Measurements from ENCODE around the gene GHRL. TPM values are rescaled to one million over a fixed set of nuclear protein-coding genes. Genes with fewer than 3 reads are reported as not detected.

Gene GHRL
- polyA plus RNA-seq, 2 of the 4 experiments (the other 2 are of a cell fraction) = not detected

DNA sequence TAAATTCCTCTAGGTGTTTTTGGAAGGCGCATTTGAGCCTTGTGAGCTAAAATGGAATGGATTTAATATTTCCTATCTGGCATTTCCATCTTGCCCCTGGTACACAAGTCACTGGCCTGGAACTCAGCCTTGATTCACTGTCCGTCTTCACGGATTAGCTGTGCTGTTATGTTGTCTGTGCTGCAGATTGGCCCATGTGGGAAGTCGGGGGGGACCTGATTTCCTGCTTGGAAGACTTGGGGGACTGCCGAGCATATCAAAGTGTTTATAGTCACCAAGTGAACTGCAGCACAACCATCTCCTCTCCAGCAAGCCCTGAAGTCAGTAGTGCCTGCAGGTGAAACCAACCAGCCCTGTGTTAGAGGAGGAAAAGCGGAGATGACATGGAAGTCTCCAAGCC, 12.2 kb downstream of the GHRL start:
- no peak overlapping the region for H3K4me3 ChIP-seq
- no peak for DNase-seq (ENCODE audit: low read depth in 1 of 2, low spot score in 1 of 2)
- H3K4me2 ChIP-seq = no peak overlapping the region
- TF ChIP-seq, protein P1, sequence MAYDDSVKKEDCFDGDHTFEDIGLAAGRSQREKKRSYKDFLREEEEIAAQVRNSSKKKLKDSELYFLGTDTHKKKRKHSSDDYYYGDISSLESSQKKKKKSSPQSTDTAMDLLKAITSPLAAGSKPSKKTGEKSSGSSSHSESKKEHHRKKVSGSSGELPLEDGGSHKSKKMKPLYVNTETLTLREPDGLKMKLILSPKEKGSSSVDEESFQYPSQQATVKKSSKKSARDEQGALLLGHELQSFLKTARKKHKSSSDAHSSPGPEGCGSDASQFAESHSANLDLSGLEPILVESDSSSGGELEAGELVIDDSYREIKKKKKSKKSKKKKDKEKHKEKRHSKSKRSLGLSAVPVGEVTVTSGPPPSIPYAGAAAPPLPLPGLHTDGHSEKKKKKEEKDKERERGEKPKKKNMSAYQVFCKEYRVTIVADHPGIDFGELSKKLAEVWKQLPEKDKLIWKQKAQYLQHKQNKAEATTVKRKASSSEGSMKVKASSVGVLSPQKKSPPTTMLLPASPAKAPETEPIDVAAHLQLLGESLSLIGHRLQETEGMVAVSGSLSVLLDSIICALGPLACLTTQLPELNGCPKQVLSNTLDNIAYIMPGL (CRISPR knock-in tag; IDR thresholded peaks at IDR 0.05; ENCODE audit: borderline replicate concordance) = no peak
- TF ChIP-seq MAZ (IDR thresholded peaks at IDR 0.05; ENCODE audit: borderline replicate concordance, low read depth, low read length) (no peak), RCOR1 (IDR thresholded peaks at IDR 0.05; ENCODE audit: low read depth, low read length) (no peak), FOSL2 (IDR thresholded peaks at IDR 0.05) (no peak), FOSL2 (CRISPR knock-in tag; IDR thresholded peaks at IDR 0.05) (no peak), CEBPB (IDR thresholded peaks at IDR 0.05) (no peak), RFX5 (IDR thresholded peaks at IDR 0.05) (no peak), TP53 (CRISPR knock-in tag; IDR thresholded peaks at IDR 0.05) (no peak), EHF (CRISPR knock-in tag; IDR thresholded peaks at IDR 0.05) (no peak), HOXA7 (CRISPR knock-in tag; IDR thresholded peaks at IDR 0.05) (no peak), ZNF302 (CRISPR knock-in tag; IDR thresholded peaks at IDR 0.05) (no peak), TFCP2L1 (CRISPR knock-in tag; IDR thresholded peaks at IDR 0.05) (no peak), FOSB (CRISPR knock-in tag; IDR thresholded peaks at IDR 0.05) (no peak), CBX2 (IDR thresholded peaks at IDR 0.05; ENCODE audit: borderline replicate concordance, low read depth) (no peak)
- no peaks in the 10 kb centered on the region for H3K4me1 ChIP-seq
- no peak for ATAC-seq
- no peak for FAIRE-seq
- 91% methylated on average over 5 of the region's 6 CpGs for WGBS (ENCODE audit: missing lambda C conversion rate)
- POLR2A ChIA-PET = no interaction called here
- H3K9me3 ChIP-seq = no peaks in the 10 kb centered on the region
- CTCF ChIA-PET = interaction anchor here (0.6 to 2.6 kb wide), 5 partner anchors 11 to 107 kb away, joined by 3 to 16 read pairs (median 5); partner anchors contain the start of gene GHRL
- H3K27ac ChIP-seq = no peak overlapping the region

DNA sequence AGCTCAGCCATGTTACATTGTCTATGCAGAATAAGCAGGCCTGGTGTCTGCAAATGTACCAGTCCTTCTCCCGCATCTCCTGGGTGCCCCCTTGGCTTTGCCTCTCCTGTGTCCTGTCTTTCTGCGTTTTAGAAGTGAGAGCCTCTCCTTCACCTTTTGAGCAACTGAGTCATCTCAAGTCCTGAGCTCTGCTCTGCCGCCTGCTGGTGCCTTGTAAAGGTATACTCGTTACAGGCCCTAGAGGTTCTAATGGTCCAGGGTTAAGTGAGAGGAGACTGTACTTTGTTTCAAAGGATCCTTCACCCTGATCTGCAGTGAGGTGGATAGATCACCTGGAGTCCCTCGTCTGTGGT, 12.6 kb downstream of the GHRL start:
- Histone ChIP-seq H3K4me1 (no peaks in the 10 kb centered on the region), H3K4me2 (no peak overlapping the region), H3K27ac (no peak overlapping the region), H3K9me3 (no peaks in the 10 kb centered on the region), H3K4me3 (no peak overlapping the region)
- peak in 1 of 2 experiments; percentile 23 for DNase-seq (ENCODE audit: low read depth in 1 of 2, low spot score in 1 of 2)
- ATAC-seq = peak in 1 of 2 experiments; percentile 65; a peak in 3 of 6 replicates
- TF ChIP-seq JUN (IDR thresholded peaks at IDR 0.05) (no peak), RAD21 (conservative IDR thresholded peaks at IDR 0.05 in 1 of 2, IDR thresholded peaks at IDR 0.05 in 1 of 2) (peak in 1 of 2 experiments; percentile 22; a peak in 1 of 5 replicates)
- FAIRE-seq = no peak
- CTCF ChIA-PET = interaction anchor here (1.2 to 2.6 kb wide), 4 partner anchors 10 to 27 kb away, joined by 3 to 16 read pairs (median 7); partner anchors contain the start of gene GHRL
- POLR2A ChIA-PET = no interaction called here
- WGBS (ENCODE audit: missing lambda C conversion rate) = 70% methylated on average over 5 of the region's 5 CpGs

DNA sequence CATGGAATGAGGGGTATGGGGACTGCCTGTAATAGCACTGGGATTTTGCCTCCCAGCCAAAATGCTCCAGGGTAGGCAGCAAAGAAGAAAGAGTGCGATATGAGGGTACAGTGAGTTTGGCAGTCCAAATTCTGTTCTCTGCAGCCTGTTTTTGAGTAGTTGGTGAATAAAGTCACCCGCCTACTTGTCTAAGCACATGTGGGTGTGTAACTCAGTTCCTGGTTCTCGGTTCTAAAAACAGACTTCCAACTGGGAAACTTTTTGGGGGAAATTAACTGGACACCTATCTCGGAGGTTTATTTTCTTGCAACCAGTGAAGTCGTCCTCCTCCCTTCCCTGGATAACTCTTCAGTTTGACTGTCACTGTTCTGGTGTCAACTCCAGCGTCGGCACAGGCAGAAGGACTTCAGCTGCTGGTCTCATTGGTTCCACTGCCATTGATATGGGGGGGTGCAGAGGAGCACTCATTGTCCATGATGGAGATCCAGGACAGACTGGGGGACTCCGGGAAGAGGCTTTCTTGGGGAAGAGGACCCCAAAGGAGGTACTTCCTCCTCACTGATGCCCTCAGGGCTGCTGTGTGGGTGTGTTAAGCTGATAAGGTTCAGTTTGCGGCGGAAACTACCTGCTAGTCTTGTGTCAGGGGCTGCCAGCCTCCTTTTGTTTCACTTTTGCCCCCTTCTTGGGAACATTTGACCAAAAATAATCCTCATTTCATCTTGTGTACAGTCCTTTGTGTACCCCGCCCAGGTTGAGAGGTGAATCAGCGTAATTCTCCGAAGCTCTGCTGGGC, 13.2 kb downstream of the GHRL start:
- DNase-seq (ENCODE audit: low read depth in 1 of 2, low spot score in 1 of 2) (no peak), FAIRE-seq (no peak), ATAC-seq (no peak)
- H3K27ac ChIP-seq = no peak overlapping the region
- no peaks in the 10 kb centered on the region for H3K9me3 ChIP-seq
- CTCF ChIA-PET = interaction anchor here (1.2 to 2.6 kb wide), 4 partner anchors 10 to 26 kb away, joined by 3 to 16 read pairs (median 7); partner anchors contain the start of gene GHRL
- POLR2A ChIA-PET = no interaction called here
- H3K4me2 ChIP-seq = no peak overlapping the region
- no peak overlapping the region for H3K4me3 ChIP-seq
- no peaks in the 10 kb centered on the region for H3K4me1 ChIP-seq
- WGBS (ENCODE audit: missing lambda C conversion rate) = 91% methylated on average over 13 of the region's 13 CpGs
- TF ChIP-seq CEBPB (IDR thresholded peaks at IDR 0.05) (no peak), HDAC2 (IDR thresholded peaks at IDR 0.05) (no peak), ZC3H11A (IDR thresholded peaks at IDR 0.05) (no peak), SREBF2 (IDR thresholded peaks at IDR 0.05) (no peak), EP300 (IDR thresholded peaks at IDR 0.05) (no peak), EHMT2 (IDR thresholded peaks at IDR 0.05; ENCODE audit: low read depth) (no peak), JUN (IDR thresholded peaks at IDR 0.05) (no peak), FOSB (CRISPR knock-in tag; IDR thresholded peaks at IDR 0.05) (no peak), MAZ (IDR thresholded peaks at IDR 0.05; ENCODE audit: borderline replicate concordance, low read depth, low read length) (no peak), PHF8 (IDR thresholded peaks at IDR 0.05; ENCODE audit: borderline replicate concordance, low read depth) (no peak), RARB (CRISPR knock-in tag; IDR thresholded peaks at IDR 0.05) (no peak), ZNF302 (CRISPR knock-in tag; IDR thresholded peaks at IDR 0.05) (no peak), NFE2L2 (conservative IDR thresholded peaks at IDR 0.05; ENCODE audit: low read length) (no peak)
- TF ChIP-seq, protein P2, sequence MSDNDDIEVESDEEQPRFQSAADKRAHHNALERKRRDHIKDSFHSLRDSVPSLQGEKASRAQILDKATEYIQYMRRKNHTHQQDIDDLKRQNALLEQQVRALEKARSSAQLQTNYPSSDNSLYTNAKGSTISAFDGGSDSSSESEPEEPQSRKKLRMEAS (IDR thresholded peaks at IDR 0.05) = no peak
